HG02623 (cell line): ENCODE results near the gene CHRNA10.

Source experiments
- ATAC-seq: cut with Tn5 transposase; IDR thresholded peaks from one replicate; pipeline ENCODE4 v1.9.1; 2021; ENCODE audit warnings: moderate library complexity; ENCODE audit not compliant: unreplicated experiment

CHRNA10 gene, protein sequence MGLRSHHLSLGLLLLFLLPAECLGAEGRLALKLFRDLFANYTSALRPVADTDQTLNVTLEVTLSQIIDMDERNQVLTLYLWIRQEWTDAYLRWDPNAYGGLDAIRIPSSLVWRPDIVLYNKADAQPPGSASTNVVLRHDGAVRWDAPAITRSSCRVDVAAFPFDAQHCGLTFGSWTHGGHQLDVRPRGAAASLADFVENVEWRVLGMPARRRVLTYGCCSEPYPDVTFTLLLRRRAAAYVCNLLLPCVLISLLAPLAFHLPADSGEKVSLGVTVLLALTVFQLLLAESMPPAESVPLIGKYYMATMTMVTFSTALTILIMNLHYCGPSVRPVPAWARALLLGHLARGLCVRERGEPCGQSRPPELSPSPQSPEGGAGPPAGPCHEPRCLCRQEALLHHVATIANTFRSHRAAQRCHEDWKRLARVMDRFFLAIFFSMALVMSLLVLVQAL

DNA sequence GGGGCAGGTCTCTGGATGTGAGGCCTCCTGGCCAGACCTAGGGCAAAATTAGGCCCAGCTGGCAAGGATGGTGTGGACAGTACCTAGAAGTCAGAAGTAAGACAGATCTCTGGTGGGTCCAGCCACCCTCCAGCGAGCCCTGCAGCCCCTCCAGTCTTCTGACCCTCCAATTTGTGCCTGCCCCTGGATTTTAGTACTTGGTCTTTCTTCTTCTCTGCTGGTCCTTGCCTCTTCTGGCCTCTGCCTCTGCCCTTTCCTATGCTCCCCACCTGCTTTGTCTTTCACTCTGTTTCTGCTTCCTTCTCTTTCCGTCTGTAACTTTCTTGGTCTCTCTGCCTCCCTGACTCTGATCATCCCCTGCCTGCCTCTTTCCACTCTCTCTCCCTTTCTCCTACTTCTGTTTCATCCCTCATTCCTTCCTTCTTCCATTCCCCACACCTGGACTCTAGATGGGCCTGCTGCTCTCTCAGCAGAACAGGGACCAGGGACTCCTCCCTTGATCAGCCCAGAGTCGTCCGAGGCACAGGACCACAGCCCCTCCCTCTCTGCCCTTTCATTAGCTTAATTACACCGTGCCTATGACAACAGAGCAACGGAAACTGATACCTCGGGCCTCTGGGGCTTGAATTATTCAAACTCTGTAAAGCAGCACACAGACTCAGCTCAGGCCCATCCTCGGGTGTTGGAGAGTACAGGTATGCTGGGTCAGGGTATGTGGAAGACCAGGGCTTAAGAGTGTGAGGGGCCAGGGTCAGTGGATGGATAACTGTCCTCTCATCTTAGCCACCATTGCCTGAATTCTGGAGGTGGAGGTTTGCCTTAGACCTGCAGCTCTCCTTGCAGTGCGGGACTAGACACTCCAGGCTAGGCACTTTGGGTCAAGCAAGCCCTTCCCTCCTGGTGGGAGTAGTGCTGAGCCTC, at the start of gene CHRNA10:
Gene CHRNA10 (minus strand): TSS at position 51 of the 921 bp plus-strand sequence. CDS start 72 bp downstream, outside the sequence.
- ATAC-seq, result no peak

DNA sequence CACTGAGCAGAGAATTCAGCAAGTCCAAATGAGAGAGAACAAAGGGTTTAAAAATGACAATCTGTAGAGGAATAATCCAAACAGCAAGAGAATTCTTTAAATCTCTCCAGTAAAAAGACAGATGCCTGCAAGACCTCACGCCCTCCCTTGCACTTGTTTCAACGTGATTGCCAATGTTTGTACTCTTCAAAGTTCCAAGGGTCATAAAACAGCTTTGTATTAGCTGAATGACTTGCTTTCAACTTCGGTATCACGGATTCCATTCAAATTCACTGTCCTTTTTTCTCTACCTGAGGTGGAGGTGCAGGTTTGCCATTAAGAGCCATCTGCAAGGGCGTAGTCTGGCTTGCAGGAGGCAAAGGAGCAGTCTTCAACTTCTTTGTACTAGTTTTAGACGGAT, 41.1 kb upstream of the CHRNA10 start:
- ATAC-seq, result no peak

DNA sequence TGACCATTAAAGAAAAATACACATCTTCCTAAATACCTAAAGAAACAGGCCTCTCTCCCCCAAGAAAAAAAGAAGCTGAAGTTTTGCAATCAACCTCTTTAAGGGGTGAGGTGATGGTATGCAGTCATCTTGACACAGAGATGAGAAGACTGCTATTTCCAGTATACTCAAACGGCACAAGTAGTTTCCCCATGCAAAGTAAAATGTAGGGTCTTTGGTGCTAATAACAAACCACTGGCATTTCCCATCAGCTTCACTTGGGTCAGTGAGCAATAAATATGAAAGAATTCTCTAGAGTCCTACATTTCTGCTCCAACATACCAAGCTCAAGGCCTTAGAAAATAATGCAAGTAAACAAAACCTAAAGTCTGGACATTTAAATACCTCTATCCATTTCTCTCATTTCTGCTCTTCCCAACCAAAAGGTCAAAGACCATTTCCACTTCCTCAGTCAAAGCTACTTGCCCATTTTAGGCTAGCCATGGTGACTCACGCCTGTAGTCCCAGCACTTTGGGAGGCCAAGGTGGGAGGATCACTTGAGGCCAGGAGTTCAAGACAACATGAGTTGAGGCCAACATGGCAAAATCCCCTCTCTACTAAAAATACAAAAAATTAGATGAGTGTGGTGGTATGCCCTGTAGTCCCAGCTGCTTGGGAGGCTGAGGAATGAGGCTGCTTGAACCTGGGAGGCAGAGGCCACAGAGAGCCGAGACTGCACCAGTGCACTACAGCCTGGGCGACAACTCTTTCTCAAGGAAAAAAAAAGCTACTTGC, 39.5 kb upstream of the CHRNA10 start:
- ATAC-seq, result no peak

DNA sequence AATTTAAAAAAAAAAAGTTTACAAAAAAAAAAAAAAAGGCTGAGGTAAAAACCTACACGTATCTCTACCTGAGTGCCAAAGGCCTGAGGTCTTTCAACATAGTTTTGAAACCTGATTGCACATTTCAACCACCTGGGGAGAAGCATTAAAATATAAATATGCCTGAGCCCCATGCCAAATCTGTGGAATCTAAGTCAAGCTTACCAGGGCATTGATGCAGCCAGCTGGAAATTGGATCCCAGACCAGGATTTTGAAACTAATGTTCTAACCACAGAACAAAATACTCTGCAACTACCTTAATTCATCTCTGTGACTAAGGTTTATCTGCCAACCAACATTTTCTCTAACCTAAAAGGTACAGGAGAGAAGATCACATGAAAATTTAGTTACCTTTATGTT, 38.8 kb upstream of the CHRNA10 start:
- ATAC-seq, result no peak

DNA sequence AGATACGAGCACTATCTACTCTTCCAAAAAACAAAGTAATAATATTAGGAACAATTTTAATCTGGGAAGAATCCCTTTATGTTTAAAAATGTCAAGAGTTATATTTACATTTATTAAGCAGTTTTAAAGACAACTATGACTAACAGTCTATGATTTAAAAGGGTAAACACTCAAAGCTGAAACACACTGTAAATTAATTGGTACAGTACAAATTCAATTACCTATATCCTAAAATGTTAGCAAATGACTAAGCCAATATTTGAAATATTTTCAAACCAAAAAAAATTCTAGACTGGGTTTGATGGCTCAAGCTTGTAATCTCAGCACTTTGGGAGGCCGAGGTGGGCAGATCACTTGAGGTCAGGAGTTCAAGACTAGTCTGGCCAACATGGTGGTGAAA, 36.0 kb upstream of the CHRNA10 start:
- no peak for ATAC-seq

DNA sequence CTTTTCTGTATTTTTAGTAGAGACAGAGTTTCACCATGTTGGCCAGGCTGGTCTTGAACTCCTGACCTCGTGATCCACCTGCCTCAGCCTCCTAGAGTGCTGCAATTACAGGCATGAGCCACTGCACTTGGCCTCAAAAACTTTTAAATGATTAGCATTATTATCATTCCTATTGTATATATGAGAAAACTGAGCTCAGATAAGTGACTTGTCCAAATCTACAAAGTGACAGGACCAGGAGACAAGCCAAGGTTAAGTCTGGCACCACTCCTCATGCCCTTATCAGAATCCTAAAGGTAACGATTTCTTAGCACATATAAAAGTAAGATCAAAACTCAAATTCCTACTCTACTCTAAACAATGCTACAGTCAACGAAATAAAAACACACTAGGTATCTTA, 32.2 kb upstream of the CHRNA10 start:
- no peak for ATAC-seq

DNA sequence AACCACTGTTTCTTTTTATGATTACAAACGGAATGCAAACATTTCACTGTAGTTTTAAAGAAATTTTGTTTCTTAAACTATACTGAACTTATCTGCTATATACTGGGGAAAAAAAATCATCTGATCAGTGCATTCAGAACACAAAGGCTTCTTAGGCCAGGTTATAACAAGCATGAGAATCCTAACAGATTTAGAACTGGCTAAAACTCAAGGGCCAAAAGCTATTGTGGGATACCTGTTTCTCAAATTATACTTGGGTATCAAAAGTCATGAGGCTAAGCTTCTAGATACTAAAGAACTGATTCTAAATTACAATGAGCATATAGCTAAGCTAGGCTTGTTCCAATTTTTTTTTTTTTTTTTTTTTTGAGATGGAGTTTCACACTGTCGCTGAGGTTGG, 29.7 kb upstream of the CHRNA10 start:
- ATAC-seq, result no peak

DNA sequence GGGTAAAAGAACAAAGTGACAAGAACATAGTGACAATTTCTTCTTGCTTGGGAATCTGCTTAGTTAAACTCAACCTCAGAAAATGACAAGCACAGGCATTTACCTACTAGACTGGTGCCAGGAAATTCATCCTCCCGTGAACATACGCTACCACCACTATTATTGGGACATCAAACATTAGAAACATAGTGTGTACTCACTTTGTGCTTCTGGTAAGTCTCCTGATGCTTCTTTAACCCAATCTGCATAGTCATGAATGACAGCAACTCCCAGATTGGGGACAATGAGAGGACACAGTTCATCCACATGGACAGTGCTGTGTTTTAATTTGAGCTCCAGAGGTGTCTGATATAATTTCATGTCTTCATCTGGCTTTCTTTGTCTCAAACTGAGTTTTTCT, 29.2 kb upstream of the CHRNA10 start:
- ATAC-seq, result no peak

DNA sequence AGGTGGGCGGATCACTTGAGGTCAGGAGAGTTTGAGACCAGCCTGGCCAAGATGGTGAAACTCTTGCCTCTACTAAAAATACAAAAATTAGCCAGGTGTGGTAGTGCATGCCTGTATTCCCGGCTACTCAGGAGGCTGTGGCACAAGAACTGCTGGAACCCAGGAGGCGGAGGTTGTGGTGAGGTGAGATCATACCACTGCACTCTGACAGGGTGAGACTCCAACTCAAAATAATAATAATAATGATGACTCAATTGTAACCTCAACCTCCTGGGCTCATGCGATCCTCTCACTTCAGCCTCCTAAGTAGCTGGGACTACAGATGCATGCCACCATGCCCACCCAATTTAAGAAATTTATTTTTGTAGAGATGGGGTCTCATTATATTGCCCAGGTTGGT, 15.6 kb upstream of the CHRNA10 start:
- ATAC-seq, result no peak

DNA sequence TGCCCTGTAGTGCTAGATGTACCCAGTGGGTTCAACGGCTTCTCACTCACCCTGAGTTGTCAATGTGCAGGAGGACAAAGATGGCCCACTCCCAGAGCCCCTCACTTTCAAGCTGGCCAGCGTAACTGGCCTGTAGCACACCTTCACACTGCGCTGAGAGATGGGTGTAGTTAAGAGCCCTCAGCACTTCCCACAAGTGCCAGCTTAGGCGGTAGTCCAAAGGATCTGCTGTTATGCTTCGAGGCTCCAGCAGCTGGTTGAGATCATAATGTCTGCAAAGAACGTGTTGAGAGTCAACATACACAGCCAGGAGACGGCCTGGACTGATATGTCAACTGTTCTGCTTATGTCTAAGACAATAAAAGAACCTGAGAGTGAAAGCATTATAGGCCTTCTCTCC, 14.7 kb upstream of the CHRNA10 start:
- ATAC-seq, result no peak

DNA sequence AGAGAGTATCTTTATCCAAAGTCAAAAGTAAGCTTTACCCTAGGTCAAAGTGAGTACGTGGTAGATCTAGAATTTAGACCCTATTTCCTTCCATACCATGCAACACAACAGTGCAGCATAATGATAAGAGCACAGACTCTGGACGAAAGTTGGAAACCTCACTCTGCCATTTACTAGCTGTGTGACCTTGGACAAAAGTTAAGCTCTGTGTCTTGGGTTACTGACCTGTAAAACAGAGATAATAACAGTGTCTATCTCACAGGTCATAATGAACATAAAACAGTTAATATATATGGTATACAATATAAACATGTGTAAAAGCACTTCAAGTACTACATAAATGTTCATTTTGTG, 13.6 kb upstream of the CHRNA10 start:
- ATAC-seq, result no peak

DNA sequence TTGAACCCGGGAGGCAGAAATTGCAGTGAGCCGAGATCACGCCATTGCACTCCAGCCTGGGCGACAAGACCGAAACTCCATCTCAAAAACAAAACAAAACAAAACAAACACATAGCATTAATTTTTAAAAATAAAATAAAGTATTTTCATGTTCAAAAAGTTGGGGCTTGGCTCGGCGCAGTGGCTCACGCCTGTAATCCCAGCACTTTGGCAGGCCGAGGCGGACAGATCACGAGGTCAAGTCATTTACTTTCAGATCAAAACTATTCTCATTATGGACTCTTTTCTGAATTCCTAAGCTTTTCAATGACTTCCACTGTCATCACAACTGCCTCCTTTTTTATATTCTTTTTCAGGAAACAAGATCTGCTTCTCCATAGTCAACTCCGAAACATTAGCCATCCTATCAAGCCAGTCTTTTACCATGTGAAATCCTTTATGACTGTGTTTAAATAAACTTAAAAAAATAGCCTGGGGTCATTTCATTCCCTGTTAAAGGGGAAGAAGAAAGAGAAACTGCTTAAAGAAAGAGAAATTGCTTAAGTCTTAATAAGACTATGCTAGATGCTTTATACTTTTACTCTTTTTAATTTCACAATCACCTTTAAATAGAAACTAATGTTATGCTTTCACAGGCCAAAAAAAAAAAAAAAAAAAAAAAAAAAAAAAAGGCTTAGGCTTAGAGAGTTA, 13.1 kb upstream of the CHRNA10 start:
- ATAC-seq, result no peak

DNA sequence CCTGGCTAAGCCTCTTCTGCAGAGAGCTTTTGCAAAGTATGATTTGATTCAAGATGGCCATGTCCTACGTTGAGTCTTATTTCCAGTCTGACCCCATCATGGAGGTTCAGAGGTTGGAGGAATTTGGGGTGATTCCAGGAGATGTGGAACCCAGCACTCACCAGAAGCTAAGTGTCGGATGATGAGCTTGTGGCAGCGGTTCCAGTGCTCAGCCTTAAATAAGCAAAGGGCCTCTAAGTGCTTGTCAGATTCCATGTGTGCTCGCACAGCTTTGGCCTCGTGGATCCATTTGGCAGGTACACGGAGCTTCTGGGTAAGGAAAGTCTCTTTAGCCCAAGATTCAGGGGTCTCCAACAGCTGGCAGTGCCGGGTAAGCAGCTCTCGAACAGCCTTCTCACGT, 11.9 kb upstream of the CHRNA10 start:
- no peak for ATAC-seq

DNA sequence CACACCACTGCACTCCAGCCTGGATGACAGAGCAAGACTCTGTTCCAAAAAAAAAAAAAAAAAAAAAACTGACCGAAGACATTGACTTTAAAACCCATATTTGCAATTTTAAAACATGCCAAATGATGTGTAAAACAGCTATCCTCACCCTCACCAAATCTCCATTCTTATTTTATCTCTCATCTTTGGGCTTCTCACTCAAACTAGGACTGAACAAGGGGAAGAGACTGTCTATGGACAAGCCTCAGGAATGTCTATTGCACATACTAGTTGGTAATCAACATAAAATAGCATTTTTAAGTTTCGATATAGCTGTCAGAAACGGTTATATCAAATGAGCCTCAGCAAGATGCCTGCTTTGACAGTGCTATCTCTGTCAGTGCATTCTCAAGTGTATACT, 7.9 kb upstream of the CHRNA10 start:
- no peak for ATAC-seq

DNA sequence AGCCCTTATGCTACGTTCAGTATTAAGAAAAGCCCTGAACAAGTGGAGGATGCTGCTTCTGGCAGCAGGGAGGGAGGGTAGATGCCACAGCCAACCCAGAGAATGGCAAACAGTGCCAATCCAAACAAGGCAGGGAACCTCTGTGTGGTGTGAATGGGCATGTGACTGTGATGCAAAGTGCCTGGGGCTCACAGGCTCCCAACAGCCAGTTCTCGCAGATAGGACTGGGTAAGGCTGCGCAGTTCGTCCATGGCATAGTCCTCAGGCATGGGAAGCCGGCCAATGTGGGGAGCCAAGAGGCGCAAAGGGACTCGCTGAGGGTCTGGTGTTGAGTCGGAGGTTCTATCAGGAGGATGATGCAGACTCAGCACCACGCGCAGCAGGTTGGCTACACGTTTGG, 4.8 kb upstream of the CHRNA10 start:
- ATAC-seq, result no peak

DNA sequence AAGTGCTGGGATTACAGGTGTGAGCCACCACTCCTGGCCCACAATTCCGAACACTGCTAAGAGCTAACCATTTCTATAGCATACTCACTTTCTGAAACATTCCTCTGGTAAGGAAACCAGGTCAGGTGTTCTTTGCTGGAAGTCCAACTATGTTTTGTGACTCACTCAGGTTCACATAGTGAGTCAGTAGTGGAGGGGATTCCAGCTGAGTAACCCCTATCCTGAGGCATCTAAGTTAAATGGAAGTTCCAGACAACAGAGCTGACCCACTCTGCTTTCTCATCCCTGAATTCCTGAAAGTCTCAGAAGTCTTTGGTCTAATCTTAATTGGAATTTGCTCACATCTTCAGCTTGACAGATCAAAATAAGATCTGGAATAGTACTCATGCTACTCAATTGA, 3.0 kb upstream of the CHRNA10 start:
- ATAC-seq, result no peak

DNA sequence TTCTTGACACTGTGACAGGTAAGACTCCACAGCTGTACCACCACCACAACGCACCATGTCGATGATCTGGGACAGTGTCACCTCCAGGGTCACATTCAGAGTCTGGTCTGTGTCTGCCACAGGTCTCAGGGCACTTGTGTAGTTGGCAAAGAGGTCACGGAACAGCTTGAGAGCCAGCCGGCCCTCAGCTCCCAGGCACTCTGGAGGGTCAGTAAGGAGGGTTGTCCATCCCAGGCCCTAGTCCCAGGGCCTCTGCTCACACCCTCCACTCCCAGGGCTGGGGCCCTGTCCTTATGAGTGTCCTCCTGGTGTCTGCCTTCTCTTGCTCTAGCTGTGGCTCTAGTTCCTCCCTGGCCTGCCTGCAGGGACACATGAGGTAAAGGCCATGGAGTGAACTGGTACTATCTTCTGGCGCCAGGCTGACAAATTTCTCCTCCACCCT, 1.4 kb downstream of the CHRNA10 start:
- no peak for ATAC-seq

DNA sequence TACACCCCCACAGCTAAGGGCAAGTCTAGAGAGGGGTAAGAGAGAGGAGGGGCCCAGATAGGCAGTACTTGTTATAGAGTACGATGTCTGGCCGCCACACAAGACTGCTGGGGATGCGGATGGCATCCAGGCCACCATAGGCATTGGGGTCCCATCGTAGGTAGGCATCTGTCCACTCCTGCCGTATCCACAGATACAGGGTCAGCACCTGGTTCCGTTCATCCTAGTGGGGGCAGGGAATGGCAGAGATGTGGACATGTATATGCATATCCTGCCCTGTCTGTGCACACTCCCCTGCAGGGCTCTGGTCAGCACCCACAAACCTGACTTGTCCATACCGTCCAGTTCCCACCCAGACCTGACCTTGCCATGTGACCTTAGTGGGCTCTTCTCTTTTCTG, 2.1 kb downstream of the CHRNA10 start:
- no peak for ATAC-seq

DNA sequence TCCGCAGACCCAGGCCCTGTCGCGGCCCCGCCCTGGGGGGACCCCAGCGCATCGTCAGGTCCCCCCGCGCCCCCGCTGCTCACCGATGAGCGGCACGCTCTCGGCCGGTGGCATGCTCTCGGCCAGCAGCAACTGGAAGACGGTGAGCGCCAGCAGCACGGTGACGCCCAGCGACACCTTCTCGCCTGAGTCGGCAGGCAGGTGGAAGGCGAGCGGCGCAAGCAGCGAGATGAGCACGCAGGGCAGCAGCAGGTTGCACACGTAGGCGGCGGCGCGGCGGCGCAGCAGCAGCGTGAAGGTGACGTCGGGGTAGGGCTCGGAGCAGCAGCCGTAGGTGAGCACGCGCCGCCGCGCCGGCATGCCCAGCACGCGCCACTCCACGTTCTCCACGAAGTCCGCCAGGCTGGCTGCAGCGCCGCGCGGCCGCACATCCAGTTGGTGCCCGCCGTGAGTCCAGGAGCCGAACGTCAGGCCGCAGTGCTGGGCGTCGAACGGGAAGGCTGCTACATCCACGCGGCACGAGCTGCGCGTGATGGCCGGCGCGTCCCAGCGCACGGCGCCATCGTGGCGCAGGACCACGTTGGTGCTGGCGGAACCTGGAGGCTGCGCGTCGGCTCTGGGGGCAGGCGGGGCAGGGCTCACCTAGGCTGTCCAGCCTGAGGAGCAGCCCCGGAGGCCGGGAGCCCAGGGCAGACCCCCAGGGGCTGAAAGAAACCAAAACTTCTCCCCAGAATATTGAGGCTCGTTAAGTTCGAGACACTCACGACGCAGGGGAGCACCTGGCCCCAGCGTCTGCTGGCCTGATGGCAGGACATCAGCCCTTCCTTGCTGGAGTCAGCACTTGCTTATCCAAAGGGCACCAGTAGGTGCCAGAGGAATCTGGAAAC, 3.8 kb downstream of the CHRNA10 start:
- no peak for ATAC-seq
